ENCODE results near the gene ZNF678. TPM values are rescaled to one million over a fixed set of nuclear protein-coding genes. Genes with fewer than 3 reads are reported as not detected.

The ZNF678 gene
- total RNA-seq: 10 to 100 TPM in 1 of 4 donors, 1 to 10 TPM in 3; 5.3 to 15.3 (median 8.4) TPM
- polyA plus RNA-seq: 1 to 10 TPM; 1.2 to 3.4 (median 1.6) TPM

- WGBS, 2 donors: 0% methylated on average over 39 of the region's 39 CpGs
- H3K27ac ChIP-seq: peak within 1 kb of the TSS; percentile 82 to 90 (median 86)
- peak; percentile 96 for DNase-seq
- H3K9me3 ChIP-seq: no peaks in the 10 kb centered on the region
- TF ChIP-seq CTCF (IDR thresholded peaks at IDR 0.05): no peak
- no peak for TF ChIP-seq EP300 (IDR thresholded peaks at IDR 0.05)
- TF ChIP-seq POLR2AphosphoS5 (IDR thresholded peaks at IDR 0.05): peak; percentile 45 to 76 (median 61)
- peak; percentile 21 to 53 for TF ChIP-seq POLR2A (IDR thresholded peaks at IDR 0.05)
- H3K4me3 ChIP-seq: peak within 1 kb of the TSS; percentile 51 to 78 (median 65)
- peaks cover 0 to 9% (median 6%) of the 10 kb centered on the region in 4 donors for H3K4me1 ChIP-seq
- intact Hi-C loops (cut with DNase I): loop anchor here (5.0 to 10.0 kb wide), 3 partner anchors 164 to 384 kb away; partner anchors contain the start of gene WNT9A
- H3K36me3 ChIP-seq: no peaks in the 10 kb centered on the region
- peaks cover 6 to 32% (median 20%) of the 10 kb centered on the region in 3 donors for H3K27me3 ChIP-seq
Observed at GRCh38 chr1:227563324-227564201, at the start of gene ZNF678. ZNF678 (plus strand) TSS chr1:227563556; CDS start chr1:227650992, 87,436 bp downstream.

- TF ChIP-seq POLR2AphosphoS5 (IDR thresholded peaks at IDR 0.05) (no peak), POLR2A (IDR thresholded peaks at IDR 0.05) (no peak), CTCF (IDR thresholded peaks at IDR 0.05) (no peak), EP300 (IDR thresholded peaks at IDR 0.05) (no peak)
- no peaks in the 10 kb centered on the region for H3K27me3 ChIP-seq
- H3K36me3 ChIP-seq: no peaks in the 10 kb centered on the region
- H3K4me3 ChIP-seq: no peak overlapping the region
- H3K27ac ChIP-seq: no peak overlapping the region
- WGBS, 2 donors: 81% methylated on average over 4 of the region's 4 CpGs
- no peaks in the 10 kb centered on the region for H3K4me1 ChIP-seq
- intact Hi-C loops (cut with DNase I): no loop called here
- DNase-seq: no peak
- no peaks in the 10 kb centered on the region for H3K9me3 ChIP-seq
Observed at GRCh38 chr1:227518876-227519275, 44.5 kb upstream of the ZNF678 start.

DNA sequence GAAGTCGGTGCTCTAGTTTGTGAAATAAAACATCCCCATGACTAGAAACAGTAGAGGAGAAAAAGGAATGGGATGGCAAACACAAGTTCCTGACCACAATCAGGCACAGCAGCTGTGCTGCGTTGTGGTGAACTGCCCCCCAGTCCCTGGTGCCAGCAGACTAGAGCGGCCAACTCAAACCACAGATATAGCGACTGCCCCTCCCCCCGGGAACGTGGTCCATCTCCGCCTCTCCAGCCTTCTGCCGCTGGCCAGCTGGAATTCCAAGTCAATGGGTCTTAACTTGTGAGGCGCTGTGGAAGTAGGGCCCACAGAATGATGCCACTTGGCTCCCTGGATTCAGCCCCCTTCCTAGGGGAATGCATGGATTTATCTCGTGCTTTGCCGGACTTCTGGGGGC, 41.6 kb upstream of the ZNF678 start:
- Histone ChIP-seq H3K36me3 (no peaks in the 10 kb centered on the region), H3K27ac (no peak overlapping the region), H3K9me3 (peaks cover 0 to 7% (median 3%) of the 10 kb centered on the region in 4 donors), H3K4me3 (no peak overlapping the region), H3K27me3 (no peaks in the 10 kb centered on the region), H3K4me1 (no peaks in the 10 kb centered on the region)
- WGBS, 2 donors: 83 to 89% methylated on average over 11 of the region's 11 CpGs
- no peak for TF ChIP-seq POLR2AphosphoS5 (IDR thresholded peaks at IDR 0.05)
- TF ChIP-seq EP300 (IDR thresholded peaks at IDR 0.05): no peak
- no peak for TF ChIP-seq POLR2A (IDR thresholded peaks at IDR 0.05)
- TF ChIP-seq CTCF (IDR thresholded peaks at IDR 0.05): no peak
- intact Hi-C loops (cut with DNase I): no loop called here
- DNase-seq: no peak

DNA sequence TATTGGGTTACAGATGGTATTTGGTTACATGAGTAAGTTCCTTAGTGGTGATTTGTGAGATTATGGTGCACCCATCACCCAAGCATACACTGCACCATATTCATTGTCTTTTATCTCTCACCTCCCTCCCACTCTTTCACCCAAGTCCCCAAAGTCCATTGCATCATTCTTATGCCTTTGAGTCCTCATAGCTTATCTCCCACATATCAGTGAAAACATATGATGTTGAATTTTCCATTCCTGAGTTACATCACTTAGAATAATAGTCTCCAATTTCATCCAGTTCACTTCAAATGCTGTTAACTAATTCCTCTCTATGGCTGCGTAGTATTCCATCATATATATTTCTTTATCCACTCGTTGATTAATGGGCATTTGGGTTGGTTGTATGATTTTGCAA, 36.8 kb upstream of the ZNF678 start:
- H3K4me3 ChIP-seq: no peak overlapping the region
- H3K9me3 ChIP-seq: peaks cover 7 to 21% (median 19%) of the 10 kb centered on the region in 4 donors
- no peaks in the 10 kb centered on the region for H3K27me3 ChIP-seq
- 91 to 94% methylated on average over 2 of the region's 2 CpGs for WGBS, 2 donors
- intact Hi-C loops (cut with DNase I): no loop called here
- no peaks in the 10 kb centered on the region for H3K36me3 ChIP-seq
- H3K4me1 ChIP-seq: no peaks in the 10 kb centered on the region
- TF ChIP-seq CTCF (IDR thresholded peaks at IDR 0.05) (no peak), EP300 (IDR thresholded peaks at IDR 0.05) (no peak), POLR2A (IDR thresholded peaks at IDR 0.05) (no peak), POLR2AphosphoS5 (IDR thresholded peaks at IDR 0.05) (no peak)
- H3K27ac ChIP-seq: no peak overlapping the region
- DNase-seq: no peak

Measured in sigmoid colon (tissue), 7 donors.